GM12874 (cell line): ENCODE results near the gene PDK1.

Source experiments
- CTCF ChIP-seq: IDR thresholded peaks from 2 replicates; pipeline ENCODE4 v1.5.1; 2011; ENCODE audit warnings: low read depth, mild to moderate bottlenecking, control low read depth, low read length, moderate library complexity; ENCODE audit not compliant: insufficient read depth

PDK1 gene

GRCh38 chr2:172639823-172640222 lies 83.9 kb downstream of the PDK1 start:
- TF ChIP-seq CTCF, result no peak

- TF ChIP-seq CTCF, result no peak
Measured at GRCh38 chr2:172640389-172640788, 84.5 kb downstream of the PDK1 start.

- TF ChIP-seq CTCF, result no peak
Measured at GRCh38 chr2:172642301-172643020, 86.6 kb downstream of the PDK1 start.

GRCh38 chr2:172643142-172643541 lies 87.3 kb downstream of the PDK1 start:
- TF ChIP-seq CTCF, result no peak

GRCh38 chr2:172647439-172647838 lies 91.5 kb downstream of the PDK1 start:
- no peak for TF ChIP-seq CTCF

- no peak for TF ChIP-seq CTCF
Measured at GRCh38 chr2:172655091-172655837, 99.4 kb downstream of the PDK1 start.

GRCh38 chr2:172655838-172656573 lies 100.1 kb downstream of the PDK1 start:
- no peak for TF ChIP-seq CTCF
